Neural cell (in vitro differentiated cells): Measurements from ENCODE around the gene PBRM1. TPM values are rescaled to one million over a fixed set of nuclear protein-coding genes. Genes with fewer than 3 reads are reported as not detected.

Experiments used
- H2AFZ ChIP-seq: fragments of 200-600, 300-800 bp; sonication (generic), shearing (Covaris generic); 2 replicates; pipeline ENCODE4 v1.6.0; 2014; ENCODE audit warnings: low read depth, mild to moderate bottlenecking, antibody characterized with exemption, low read length, moderate library complexity
- H3F3A ChIP-seq: fragments of 200-600 bp; shearing (Covaris generic); 2 replicates; pipeline ENCODE4 v1.6.1; 2016; ENCODE audit warnings: mild to moderate bottlenecking, moderate library complexity, mixed read lengths, antibody characterized with exemption, low read length; ENCODE audit not compliant: insufficient read depth, poor library complexity, severe bottlenecking
- H3K27ac ChIP-seq: fragments of 200-600, 300-800 bp; sonication (generic), shearing (Covaris generic); 2 replicates; pipeline ENCODE4 v1.5.1; 2014; ENCODE audit warnings: mild to moderate bottlenecking, low read length, moderate library complexity
- H3K27me3 ChIP-seq: fragments of 300-800, 200-600 bp; sonication (generic), shearing (Covaris generic); 2 replicates; pipeline ENCODE4 v1.6.0; 2014; ENCODE audit warnings: mild to moderate bottlenecking, low read depth, low read length, moderate library complexity; ENCODE audit not compliant: insufficient read depth
- H3K36me3 ChIP-seq: fragments of 300-800, 200-600 bp; sonication (generic), shearing (Covaris generic); 2 replicates; pipeline ENCODE4 v1.5.1; 2014; ENCODE audit warnings: mild to moderate bottlenecking, antibody characterized with exemption, low read length, moderate library complexity; ENCODE audit not compliant: insufficient read depth
- H3K4me2 ChIP-seq: fragments of 300-800, 200-600 bp; sonication (generic), shearing (Covaris generic); 2 replicates; pipeline ENCODE4 v1.6.0; 2014; ENCODE audit warnings: mild to moderate bottlenecking, low read length
- H3K4me3 ChIP-seq: fragments of 300-800, 200-600 bp; sonication (generic), shearing (Covaris generic); 2 replicates; pipeline ENCODE4 v1.5.1; 2014; ENCODE audit warnings: mild to moderate bottlenecking, low read length, moderate library complexity
- H3K79me2 ChIP-seq: fragments of 200-600 bp; shearing (Covaris generic); replicated peaks from 2 replicates; pipeline ENCODE4 v1.6.0; 2014; ENCODE audit warnings: mild to moderate bottlenecking, low read length, moderate library complexity; ENCODE audit not compliant: insufficient read depth
- H3K9ac ChIP-seq: fragments of 300-800, 200-600 bp; sonication (generic), shearing (Covaris generic); 2 replicates; pipeline ENCODE4 v1.6.1; 2016; ENCODE audit warnings: mild to moderate bottlenecking, low read length, mixed read lengths
- H3K9me2 ChIP-seq: fragments of 200-600 bp; shearing (Covaris generic); 2 replicates; pipeline ENCODE4 v1.6.1; 2016; ENCODE audit warnings: mild to moderate bottlenecking, low read length, mixed read lengths; ENCODE audit not compliant: insufficient read depth
- H3K9me3 ChIP-seq: fragments of 200-600, 300-800 bp; sonication (generic), shearing (Covaris generic); 2 replicates; pipeline ENCODE4 v1.6.1; 2016; ENCODE audit warnings: mild to moderate bottlenecking, mixed run types, low read length, moderate library complexity, mixed read lengths
- H4K20me1 ChIP-seq: fragments of 200-600 bp; shearing (Covaris generic); 2 replicates; pipeline ENCODE4 v1.6.1; 2016; ENCODE audit warnings: mild to moderate bottlenecking, mixed run types; ENCODE audit not compliant: insufficient read depth
- EP300 ChIP-seq: fragments of 450-650 bp; conservative IDR thresholded peaks from 2 replicates; pipeline ENCODE4 v1.6.1; 2014; ENCODE audit warnings: antibody characterized with exemption, mild to moderate bottlenecking, moderate library complexity; ENCODE audit not compliant: poor library complexity, severe bottlenecking
- EZH2 ChIP-seq: fragments of 200-600, 300-800 bp; shearing (Covaris generic), sonication (generic); IDR thresholded peaks from 2 replicates; pipeline ENCODE4 v1.6.1; 2014; ENCODE audit warnings: antibody characterized with exemption, low read length, borderline replicate concordance, mild to moderate bottlenecking; ENCODE audit not compliant: insufficient read depth, poor library complexity, severe bottlenecking
- MXI1 ChIP-seq: fragments of 450-650 bp; conservative IDR thresholded peaks from 2 replicates; pipeline ENCODE4 v1.6.1; 2014; ENCODE audit warnings: antibody characterized with exemption, mild to moderate bottlenecking; ENCODE audit not compliant: poor library complexity, severe bottlenecking
- POLR2AphosphoS5 ChIP-seq: IDR thresholded peaks from 2 replicates; pipeline ENCODE4 v1.6.1; 2012
- RAD21 ChIP-seq: fragments of 450-650 bp; conservative IDR thresholded peaks from 2 replicates; pipeline ENCODE4 v1.6.1; 2014; ENCODE audit warnings: antibody characterized with exemption, mild to moderate bottlenecking, moderate library complexity
- SMC3 ChIP-seq: fragments of 450-650 bp; conservative IDR thresholded peaks from 2 replicates; pipeline ENCODE4 v1.6.1; 2014; ENCODE audit warnings: antibody characterized with exemption, mild to moderate bottlenecking, moderate library complexity; ENCODE audit not compliant: poor library complexity
- TAF1 ChIP-seq: IDR thresholded peaks from 2 replicates; pipeline ENCODE4 v1.6.1; 2012; ENCODE audit warnings: low read depth
- polyA plus RNA-seq: library from polyadenylated mRNA; depleted of rRNA; stranded (reverse); fragments of >200 nt; gene quantifications from 2 replicates; pipeline ENCODE4 v1.2.3, GENCODE V29; 2014
- TF ChIP-seq, protein P1 (sequence below): fragments of 450-650 bp; IDR thresholded peaks from 2 replicates; pipeline ENCODE4 v1.5.1; 2014; ENCODE audit warnings: antibody characterized with exemption, mild to moderate bottlenecking, moderate library complexity; ENCODE audit not compliant: poor library complexity, severe bottlenecking
- TF ChIP-seq, protein P2 (sequence below): IDR thresholded peaks from 2 replicates; pipeline ENCODE4 v1.6.1; 2012; ENCODE audit warnings: borderline replicate concordance

The PBRM1 gene
- polyA plus RNA-seq, 1 donor from 2014 or later = 66.6 TPM

DNA sequence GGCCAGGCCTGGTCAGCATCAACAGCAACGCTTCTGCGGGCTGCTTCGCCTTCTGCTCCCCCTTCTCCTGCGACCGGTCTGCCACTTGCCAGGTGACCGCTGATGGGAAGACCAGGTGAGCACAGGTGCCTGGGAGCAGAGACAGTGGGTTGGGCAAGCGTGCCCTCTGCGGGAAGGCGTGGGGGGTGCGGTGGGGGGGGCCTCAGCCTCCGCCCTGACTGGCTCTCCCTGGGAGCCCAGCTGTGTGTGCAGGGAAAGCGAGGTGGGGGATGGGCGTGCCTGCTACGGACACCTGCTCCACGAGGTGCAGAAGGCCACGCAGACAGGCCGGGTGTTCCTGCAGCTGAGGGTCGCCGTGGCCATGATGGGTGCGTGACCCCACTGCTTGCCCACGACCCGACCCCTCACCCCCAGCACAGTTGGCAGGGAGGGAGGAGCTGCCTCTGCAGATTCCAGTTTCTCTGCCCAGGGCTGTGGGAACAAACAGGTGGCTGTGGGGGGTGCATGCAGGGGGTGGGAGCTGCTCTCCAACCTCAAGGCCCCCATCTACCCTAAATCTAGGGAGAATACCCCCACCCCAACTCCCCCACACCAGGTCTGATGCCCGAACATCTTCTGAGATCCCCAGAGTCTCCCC is 181.8 kb downstream of the PBRM1 start:
- Histone ChIP-seq H4K20me1 (no peaks in the 10 kb centered on the region), H3K9me2 (no peaks in the 10 kb centered on the region), H3K27ac (no peak overlapping the region), H3K36me3 (no peaks in the 10 kb centered on the region), H3K79me2 (no peaks in the 10 kb centered on the region), H2AFZ (no peak overlapping the region), H3K9ac (no peak overlapping the region), H3K9me3 (no peaks in the 10 kb centered on the region), H3K27me3 (no peaks in the 10 kb centered on the region), H3F3A (no peaks in the 10 kb centered on the region), H3K4me3 (no peak overlapping the region), H3K4me2 (no peak overlapping the region)
- TF ChIP-seq MXI1 = no peak
- TF ChIP-seq, protein P1, sequence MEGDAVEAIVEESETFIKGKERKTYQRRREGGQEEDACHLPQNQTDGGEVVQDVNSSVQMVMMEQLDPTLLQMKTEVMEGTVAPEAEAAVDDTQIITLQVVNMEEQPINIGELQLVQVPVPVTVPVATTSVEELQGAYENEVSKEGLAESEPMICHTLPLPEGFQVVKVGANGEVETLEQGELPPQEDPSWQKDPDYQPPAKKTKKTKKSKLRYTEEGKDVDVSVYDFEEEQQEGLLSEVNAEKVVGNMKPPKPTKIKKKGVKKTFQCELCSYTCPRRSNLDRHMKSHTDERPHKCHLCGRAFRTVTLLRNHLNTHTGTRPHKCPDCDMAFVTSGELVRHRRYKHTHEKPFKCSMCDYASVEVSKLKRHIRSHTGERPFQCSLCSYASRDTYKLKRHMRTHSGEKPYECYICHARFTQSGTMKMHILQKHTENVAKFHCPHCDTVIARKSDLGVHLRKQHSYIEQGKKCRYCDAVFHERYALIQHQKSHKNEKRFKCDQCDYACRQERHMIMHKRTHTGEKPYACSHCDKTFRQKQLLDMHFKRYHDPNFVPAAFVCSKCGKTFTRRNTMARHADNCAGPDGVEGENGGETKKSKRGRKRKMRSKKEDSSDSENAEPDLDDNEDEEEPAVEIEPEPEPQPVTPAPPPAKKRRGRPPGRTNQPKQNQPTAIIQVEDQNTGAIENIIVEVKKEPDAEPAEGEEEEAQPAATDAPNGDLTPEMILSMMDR = no peak
- no peak for TF ChIP-seq TAF1
- no peak for TF ChIP-seq POLR2AphosphoS5
- TF ChIP-seq, protein P2, sequence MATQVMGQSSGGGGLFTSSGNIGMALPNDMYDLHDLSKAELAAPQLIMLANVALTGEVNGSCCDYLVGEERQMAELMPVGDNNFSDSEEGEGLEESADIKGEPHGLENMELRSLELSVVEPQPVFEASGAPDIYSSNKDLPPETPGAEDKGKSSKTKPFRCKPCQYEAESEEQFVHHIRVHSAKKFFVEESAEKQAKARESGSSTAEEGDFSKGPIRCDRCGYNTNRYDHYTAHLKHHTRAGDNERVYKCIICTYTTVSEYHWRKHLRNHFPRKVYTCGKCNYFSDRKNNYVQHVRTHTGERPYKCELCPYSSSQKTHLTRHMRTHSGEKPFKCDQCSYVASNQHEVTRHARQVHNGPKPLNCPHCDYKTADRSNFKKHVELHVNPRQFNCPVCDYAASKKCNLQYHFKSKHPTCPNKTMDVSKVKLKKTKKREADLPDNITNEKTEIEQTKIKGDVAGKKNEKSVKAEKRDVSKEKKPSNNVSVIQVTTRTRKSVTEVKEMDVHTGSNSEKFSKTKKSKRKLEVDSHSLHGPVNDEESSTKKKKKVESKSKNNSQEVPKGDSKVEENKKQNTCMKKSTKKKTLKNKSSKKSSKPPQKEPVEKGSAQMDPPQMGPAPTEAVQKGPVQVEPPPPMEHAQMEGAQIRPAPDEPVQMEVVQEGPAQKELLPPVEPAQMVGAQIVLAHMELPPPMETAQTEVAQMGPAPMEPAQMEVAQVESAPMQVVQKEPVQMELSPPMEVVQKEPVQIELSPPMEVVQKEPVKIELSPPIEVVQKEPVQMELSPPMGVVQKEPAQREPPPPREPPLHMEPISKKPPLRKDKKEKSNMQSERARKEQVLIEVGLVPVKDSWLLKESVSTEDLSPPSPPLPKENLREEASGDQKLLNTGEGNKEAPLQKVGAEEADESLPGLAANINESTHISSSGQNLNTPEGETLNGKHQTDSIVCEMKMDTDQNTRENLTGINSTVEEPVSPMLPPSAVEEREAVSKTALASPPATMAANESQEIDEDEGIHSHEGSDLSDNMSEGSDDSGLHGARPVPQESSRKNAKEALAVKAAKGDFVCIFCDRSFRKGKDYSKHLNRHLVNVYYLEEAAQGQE = no peak
- TF ChIP-seq SMC3 = no peak
- TF ChIP-seq RAD21 = no peak
- TF ChIP-seq EZH2 = no peak
- TF ChIP-seq EP300 = no peak

DNA sequence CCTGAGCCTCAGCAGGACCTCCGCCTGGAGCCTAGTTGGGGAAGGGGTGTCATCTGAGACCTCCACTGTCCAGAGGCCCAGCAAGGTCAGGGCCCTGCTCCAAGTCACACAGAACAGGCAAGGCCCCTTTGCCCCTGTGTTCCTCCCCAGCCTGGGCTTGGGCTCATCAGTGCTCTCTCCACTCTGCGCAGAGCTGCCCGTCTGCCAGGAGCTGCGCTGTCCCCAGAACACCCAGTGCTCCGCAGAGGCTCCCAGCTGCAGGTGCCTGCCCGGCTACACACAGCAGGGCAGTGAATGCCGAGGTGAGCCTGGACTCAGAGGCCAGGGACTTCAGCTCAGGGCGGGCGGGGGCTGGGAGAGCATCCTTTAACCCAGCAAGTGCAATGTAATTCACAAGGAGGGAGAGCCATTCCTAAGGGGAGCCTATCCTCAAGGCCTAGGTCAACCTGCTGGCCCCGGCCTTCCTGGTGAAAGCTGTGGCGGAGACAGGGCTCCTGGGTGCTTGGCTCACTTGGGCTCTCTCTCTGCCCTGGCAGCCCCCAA is 182.8 kb downstream of the PBRM1 start:
- H3K4me3 ChIP-seq = no peak overlapping the region
- no peaks in the 10 kb centered on the region for H4K20me1 ChIP-seq
- no peak overlapping the region for H3K9ac ChIP-seq
- no peak overlapping the region for H2AFZ ChIP-seq
- H3K27ac ChIP-seq = no peak overlapping the region
- no peak overlapping the region for H3K4me2 ChIP-seq
- no peaks in the 10 kb centered on the region for H3F3A ChIP-seq
- H3K79me2 ChIP-seq = no peaks in the 10 kb centered on the region
- H3K36me3 ChIP-seq = no peaks in the 10 kb centered on the region
- H3K9me3 ChIP-seq = no peaks in the 10 kb centered on the region
- no peaks in the 10 kb centered on the region for H3K9me2 ChIP-seq
- TF ChIP-seq POLR2AphosphoS5 = no peak
- no peak for TF ChIP-seq RAD21
- TF ChIP-seq, protein P2 = no peak
- TF ChIP-seq TAF1 = no peak
- TF ChIP-seq MXI1 = no peak
- TF ChIP-seq EZH2 = no peak
- no peak for TF ChIP-seq SMC3
- no peaks in the 10 kb centered on the region for H3K27me3 ChIP-seq
